Ureter (tissue), 1 donor: ENCODE measurements around the gene ZNF778. TPM values are rescaled to one million over a fixed set of nuclear protein-coding genes. Genes with fewer than 3 reads are reported as not detected.
"Not testable (repeated sequence)": the region's sequence is repeated elsewhere in the genome, so short reads cannot be mapped to it uniquely, and the experiment has no call there.

Experiments used
- DNase-seq: peaks from one replicate; pipeline ENCODE4 v3.0.0-alpha.2; 2020; ENCODE audit warnings: low spot score
- total RNA-seq: library from RNA; stranded (reverse); gene quantifications from one replicate; pipeline ENCODE4 v1.2.4, GENCODE V29; 2023
- donor health status: DM: yes; HTN: yes; CAD: no.

The ZNF778 gene
- total RNA-seq, 1 donor from 2014 or later: 10.0 TPM

- DNase-seq: peak; percentile 62
Measured at GRCh38 chr16:89256651-89257254, 39.2 kb downstream of the ZNF778 start.

GRCh38 chr16:89257281-89257731, 39.8 kb downstream of the ZNF778 start:
- no peak for DNase-seq

- no peak for DNase-seq
Measured at GRCh38 chr16:89257757-89258465, 40.4 kb downstream of the ZNF778 start.

GRCh38 chr16:89259901-89260300, 42.4 kb downstream of the ZNF778 start:
- not testable (repeated sequence) for DNase-seq

GRCh38 chr16:89261691-89262563, 44.4 kb downstream of the ZNF778 start:
- DNase-seq: no peak

- DNase-seq: no peak
Measured at GRCh38 chr16:89264800-89265550, 47.5 kb downstream of the ZNF778 start.

GRCh38 chr16:89265647-89266046, 48.1 kb downstream of the ZNF778 start:
- no peak for DNase-seq

- no peak for DNase-seq
Measured at GRCh38 chr16:89266521-89267134, 49.1 kb downstream of the ZNF778 start.

GRCh38 chr16:89267746-89268145, 50.2 kb downstream of the ZNF778 start:
- DNase-seq: not testable (repeated sequence)

GRCh38 chr16:89268585-89268984, 51.1 kb downstream of the ZNF778 start:
- DNase-seq: no peak

GRCh38 chr16:89268987-89269735, 51.7 kb downstream of the ZNF778 start:
- DNase-seq: no peak

GRCh38 chr16:89269805-89270665, 52.5 kb downstream of the ZNF778 start:
- no peak for DNase-seq

- DNase-seq: no peak
Measured at GRCh38 chr16:89270666-89271345, 53.3 kb downstream of the ZNF778 start.

GRCh38 chr16:89272631-89273030, 55.1 kb downstream of the ZNF778 start:
- no peak for DNase-seq

GRCh38 chr16:89273741-89274472, 56.4 kb downstream of the ZNF778 start:
- no peak for DNase-seq

GRCh38 chr16:89274561-89275283, 57.2 kb downstream of the ZNF778 start:
- no peak for DNase-seq

GRCh38 chr16:89275284-89275584, 57.7 kb downstream of the ZNF778 start:
- no peak for DNase-seq
